OCI-LY1 (cell line): ENCODE measurements around the gene SOBP.

ENCODE experiments used
- H2AFZ ChIP-seq: fragments of 200-600 bp; sonication (generic), shearing (Covaris generic); 2 replicates; pipeline ENCODE4 v1.6.0; 2014; ENCODE audit warnings: antibody characterized with exemption, mild to moderate bottlenecking, low read length
- H3F3A ChIP-seq: fragments of 200-600 bp; sonication (generic), shearing (Covaris generic); 2 replicates; pipeline ENCODE4 v1.6.0; 2014; ENCODE audit warnings: mild to moderate bottlenecking, antibody characterized with exemption, low read length, moderate library complexity; ENCODE audit not compliant: insufficient read depth
- H3K27ac ChIP-seq: fragments of 200-600 bp; sonication (generic); 2 replicates; pipeline ENCODE4 v1.5.1; 2014; ENCODE audit warnings: low read length, mixed run types, mild to moderate bottlenecking, low read depth; ENCODE audit not compliant: poor library complexity, severe bottlenecking
- H3K27me3 ChIP-seq: fragments of 200-600 bp; sonication (generic); 2 replicates; pipeline ENCODE4 v1.6.0; 2014; ENCODE audit warnings: antibody characterized with exemption, mild to moderate bottlenecking, low read length, moderate library complexity; ENCODE audit not compliant: insufficient read depth
- H3K36me3 ChIP-seq: fragments of 200-600 bp; sonication (generic); 2 replicates; pipeline ENCODE4 v1.6.1; 2014; ENCODE audit warnings: mild to moderate bottlenecking, antibody characterized with exemption, low read length, moderate library complexity, mixed read lengths; ENCODE audit not compliant: insufficient read depth
- H3K4me1 ChIP-seq: fragments of 200-600 bp; sonication (generic); 2 replicates; pipeline ENCODE4 v1.5.1; 2014; ENCODE audit warnings: mild to moderate bottlenecking, low read length, moderate library complexity; ENCODE audit not compliant: insufficient read depth, severe bottlenecking
- H3K4me2 ChIP-seq: fragments of 200-600 bp; sonication (generic), shearing (Covaris generic); 2 replicates; pipeline ENCODE4 v1.6.1; 2014; ENCODE audit warnings: low read length
- H3K4me3 ChIP-seq: fragments of 200-600 bp; sonication (generic); 2 replicates; pipeline ENCODE4 v1.5.1; 2014; ENCODE audit warnings: low read length, low read depth, mild to moderate bottlenecking, mixed read lengths; ENCODE audit not compliant: poor library complexity, severe bottlenecking
- H3K79me2 ChIP-seq: fragments of 200-600 bp; shearing (Covaris generic); 2 replicates; pipeline ENCODE4 v1.6.1; 2016; ENCODE audit warnings: mixed run types, low read length, mixed read lengths; ENCODE audit not compliant: insufficient read depth
- H3K9ac ChIP-seq: fragments of 200-600 bp; sonication (generic), shearing (Covaris generic); 2 replicates; pipeline ENCODE4 v1.6.1; 2014; ENCODE audit warnings: mild to moderate bottlenecking, low read length, mixed read lengths
- H3K9me2 ChIP-seq: fragments of 200-600 bp; sonication (generic), shearing (Covaris generic); 2 replicates; pipeline ENCODE4 v1.6.1; 2014; ENCODE audit warnings: low read depth, mild to moderate bottlenecking, low read length, mixed read lengths
- H3K9me3 ChIP-seq: fragments of 200-600 bp; shearing (Covaris generic); 2 replicates; pipeline ENCODE4 v1.6.1; 2014; ENCODE audit warnings: low read length, mixed read lengths
- H4K20me1 ChIP-seq: fragments of 200-600 bp; sonication (generic), shearing (Covaris generic); 2 replicates; pipeline ENCODE4 v1.6.0; 2016; ENCODE audit warnings: mild to moderate bottlenecking, low read length; ENCODE audit not compliant: insufficient read depth
- EZH2 ChIP-seq: fragments of 200-600 bp; sonication (generic), shearing (Covaris generic); IDR thresholded peaks from 2 replicates; pipeline ENCODE4 v1.8.0; 2017; ENCODE audit warnings: borderline replicate concordance, mixed run types, mild to moderate bottlenecking, antibody characterized with exemption, low read length, moderate library complexity, mixed read lengths
- TF ChIP-seq, protein P1 (sequence below): fragments of 200-600 bp; sonication (generic), shearing (Covaris generic); IDR thresholded peaks from 2 replicates; pipeline ENCODE4 v1.5.1; 2017; ENCODE audit warnings: mild to moderate bottlenecking, antibody characterized with exemption, low read length, moderate library complexity, mixed read lengths

Gene SOBP

GRCh38 chr6:107667790-107668189 is 177.9 kb downstream of the SOBP start:
- TF ChIP-seq EZH2, result no peak
- TF ChIP-seq, protein P1, sequence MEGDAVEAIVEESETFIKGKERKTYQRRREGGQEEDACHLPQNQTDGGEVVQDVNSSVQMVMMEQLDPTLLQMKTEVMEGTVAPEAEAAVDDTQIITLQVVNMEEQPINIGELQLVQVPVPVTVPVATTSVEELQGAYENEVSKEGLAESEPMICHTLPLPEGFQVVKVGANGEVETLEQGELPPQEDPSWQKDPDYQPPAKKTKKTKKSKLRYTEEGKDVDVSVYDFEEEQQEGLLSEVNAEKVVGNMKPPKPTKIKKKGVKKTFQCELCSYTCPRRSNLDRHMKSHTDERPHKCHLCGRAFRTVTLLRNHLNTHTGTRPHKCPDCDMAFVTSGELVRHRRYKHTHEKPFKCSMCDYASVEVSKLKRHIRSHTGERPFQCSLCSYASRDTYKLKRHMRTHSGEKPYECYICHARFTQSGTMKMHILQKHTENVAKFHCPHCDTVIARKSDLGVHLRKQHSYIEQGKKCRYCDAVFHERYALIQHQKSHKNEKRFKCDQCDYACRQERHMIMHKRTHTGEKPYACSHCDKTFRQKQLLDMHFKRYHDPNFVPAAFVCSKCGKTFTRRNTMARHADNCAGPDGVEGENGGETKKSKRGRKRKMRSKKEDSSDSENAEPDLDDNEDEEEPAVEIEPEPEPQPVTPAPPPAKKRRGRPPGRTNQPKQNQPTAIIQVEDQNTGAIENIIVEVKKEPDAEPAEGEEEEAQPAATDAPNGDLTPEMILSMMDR, result no peak
- no peak overlapping the region for H3K9ac ChIP-seq
- H3K4me3 ChIP-seq, result no peak overlapping the region
- H3K9me3 ChIP-seq, result no peaks in the 10 kb centered on the region
- no peaks in the 10 kb centered on the region for H3K79me2 ChIP-seq
- H3K4me1 ChIP-seq, result peaks cover 28% of the 10 kb centered on the region
- no peak overlapping the region for H2AFZ ChIP-seq
- no peaks in the 10 kb centered on the region for H3K27me3 ChIP-seq
- no peaks in the 10 kb centered on the region for H4K20me1 ChIP-seq
- H3K27ac ChIP-seq, result no peak overlapping the region
- H3K9me2 ChIP-seq, result no peaks in the 10 kb centered on the region
- H3K4me2 ChIP-seq, result no peak overlapping the region
- H3K36me3 ChIP-seq, result no peaks in the 10 kb centered on the region
- H3F3A ChIP-seq, result no peaks in the 10 kb centered on the region

GRCh38 chr6:107668743-107669474 is 179.0 kb downstream of the SOBP start:
- no peaks in the 10 kb centered on the region for H4K20me1 ChIP-seq
- H3K4me2 ChIP-seq, result no peak overlapping the region; the same call in 1 of the 2 replicates
- H3K4me3 ChIP-seq, result no peak overlapping the region
- H2AFZ ChIP-seq, result no peak overlapping the region
- no peak overlapping the region for H3K27ac ChIP-seq
- no peaks in the 10 kb centered on the region for H3K79me2 ChIP-seq
- no peaks in the 10 kb centered on the region for H3K36me3 ChIP-seq
- no peaks in the 10 kb centered on the region for H3K9me3 ChIP-seq
- peaks cover 28% of the 10 kb centered on the region for H3K4me1 ChIP-seq
- H3K27me3 ChIP-seq, result no peaks in the 10 kb centered on the region
- H3K9me2 ChIP-seq, result no peaks in the 10 kb centered on the region
- TF ChIP-seq, protein P1, result no peak
- no peak for TF ChIP-seq EZH2
- no peak overlapping the region for H3K9ac ChIP-seq
- H3F3A ChIP-seq, result no peaks in the 10 kb centered on the region

DNA sequence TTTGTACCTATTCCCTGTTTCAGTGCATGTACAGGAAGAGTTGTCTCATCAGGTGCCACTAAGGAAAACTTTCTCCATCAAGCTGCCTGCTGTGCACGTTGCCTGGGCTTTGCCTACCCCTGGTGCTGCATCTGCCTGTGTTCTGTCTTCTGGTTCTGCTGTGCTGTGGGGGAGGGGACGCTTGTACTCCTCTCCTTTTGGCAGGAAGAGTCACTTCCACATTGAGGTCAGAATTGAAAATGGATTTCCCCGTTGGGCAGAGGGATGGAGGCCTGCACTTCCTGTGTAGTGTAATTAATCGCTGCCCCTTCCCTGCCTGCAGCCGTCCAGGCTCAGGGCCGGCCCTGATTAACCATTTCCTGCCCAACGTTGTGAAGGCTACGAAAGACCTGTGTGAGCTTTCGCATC is 180.9 kb downstream of the SOBP start:
- Histone ChIP-seq H3K27ac (no peak overlapping the region), H3K36me3 (no peaks in the 10 kb centered on the region), H3F3A (no peaks in the 10 kb centered on the region), H4K20me1 (no peaks in the 10 kb centered on the region), H3K4me1 (peaks cover 39% of the 10 kb centered on the region), H3K79me2 (no peaks in the 10 kb centered on the region), H3K9me3 (no peaks in the 10 kb centered on the region), H3K4me2 (peak overlapping the region; percentile 50), H2AFZ (no peak overlapping the region), H3K9me2 (no peaks in the 10 kb centered on the region), H3K27me3 (no peaks in the 10 kb centered on the region), H3K9ac (peak overlapping the region; percentile 16; the same call in 1 of the 2 replicates), H3K4me3 (no peak overlapping the region)
- TF ChIP-seq, protein P1, result no peak
- no peak for TF ChIP-seq EZH2
